Endometrial microvascular endothelial cells (primary cell): Measurements from ENCODE around the gene GHSR. TPM values are rescaled to one million over a fixed set of nuclear protein-coding genes. Genes with fewer than 3 reads are reported as not detected.
"Not testable (repeated sequence)": the region's sequence is repeated elsewhere in the genome, so short reads cannot be mapped to it uniquely, and the experiment has no call there.

Experiments used
- in situ Hi-C: cut with HindIII; loops from 2 replicates; pipeline ENCODE4 v1.10.0; 2017; ENCODE audit warnings: low sequenced_read_pairs, low pct_unique_long_range_greater_than_20kb; ENCODE audit errors: inconsistent ontology term
- total RNA-seq: library from RNA; depleted of rRNA; stranded (reverse); fragments of >200 nt; gene quantifications from one replicate; pipeline ENCODE4 v1.2.3, GENCODE V29; 2015; ENCODE audit errors: inconsistent ontology term

Gene GHSR
- not detected for total RNA-seq

DNA sequence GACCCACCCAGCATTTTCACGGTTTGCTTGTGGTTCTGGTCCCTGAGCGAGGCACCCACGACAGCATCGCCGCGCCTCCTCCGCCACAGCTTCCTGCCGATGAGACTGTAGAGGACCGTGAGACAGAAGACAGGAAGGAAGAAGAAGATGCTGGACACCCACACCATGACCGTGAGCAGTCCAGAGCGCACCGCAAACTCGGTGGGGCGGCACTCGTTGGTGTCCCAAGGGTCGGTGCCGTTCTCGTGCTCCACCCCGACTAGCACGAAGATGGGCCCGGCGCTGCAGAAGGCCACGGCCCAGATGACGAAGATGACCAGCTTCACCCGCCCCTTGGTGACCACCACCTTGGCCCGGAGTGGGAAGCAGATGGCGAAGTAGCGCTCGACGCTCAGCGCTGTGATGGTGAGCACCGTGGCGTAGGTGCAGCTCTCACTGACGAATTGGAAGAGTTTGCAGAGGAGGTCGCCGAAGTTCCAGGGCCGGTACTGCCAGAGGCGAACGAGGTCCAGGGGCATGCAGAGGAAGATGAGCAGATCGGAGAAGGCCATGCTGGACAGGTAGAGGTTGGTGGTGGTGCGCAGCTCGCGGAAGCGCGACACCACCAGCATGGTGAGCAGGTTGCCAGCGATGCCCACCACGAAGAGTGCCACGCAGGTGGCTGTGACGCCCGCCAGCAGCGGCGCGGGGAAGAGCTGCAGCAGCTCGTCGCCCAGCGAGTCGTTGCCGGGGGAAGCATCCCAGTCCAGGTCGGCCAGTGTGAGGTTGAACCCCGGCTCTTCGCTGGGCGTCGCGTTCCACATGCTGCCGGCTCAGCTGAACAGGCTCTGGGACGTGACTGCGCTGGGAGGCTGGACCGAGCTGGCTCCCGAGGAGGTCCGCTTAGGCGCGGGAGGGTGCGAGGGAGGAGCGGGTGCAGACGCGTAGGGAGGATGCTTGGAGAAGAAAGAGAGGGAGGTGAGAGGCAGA, at the start of gene GHSR:
Gene GHSR, minus strand, starts transcription at position 846 of the 969 bp plus-strand sequence. Its CDS starts 43 bp downstream, at position 803.
- in situ Hi-C loops, result no loop called here

DNA sequence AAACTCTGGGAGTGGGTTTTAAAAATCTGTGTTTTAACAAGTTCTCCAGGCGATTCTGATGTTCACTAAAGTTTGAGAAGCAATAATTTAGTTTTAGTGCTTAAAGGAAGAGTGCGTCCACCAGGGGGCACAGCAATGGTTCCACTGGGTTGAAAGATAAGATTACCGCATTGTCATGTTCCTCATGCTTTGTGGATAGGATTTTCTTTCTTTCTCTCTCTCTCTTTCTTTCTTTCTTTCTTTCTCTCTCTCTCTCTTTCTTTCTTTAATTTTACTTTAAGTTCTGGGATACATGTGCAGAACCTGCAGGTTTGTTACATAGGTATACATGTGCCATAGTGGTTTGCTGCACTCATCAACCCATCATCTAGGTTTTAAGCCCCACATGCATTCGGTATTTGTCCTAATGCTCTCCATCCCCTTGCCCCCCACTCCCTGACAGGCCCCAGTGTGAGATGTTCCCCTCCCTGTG, 42.0 kb upstream of the GHSR start:
- in situ Hi-C loops, result not testable (repeated sequence)

GRCh38 chr3:172478116-172478515, 29.9 kb upstream of the GHSR start:
- in situ Hi-C loops, result no loop called here

DNA sequence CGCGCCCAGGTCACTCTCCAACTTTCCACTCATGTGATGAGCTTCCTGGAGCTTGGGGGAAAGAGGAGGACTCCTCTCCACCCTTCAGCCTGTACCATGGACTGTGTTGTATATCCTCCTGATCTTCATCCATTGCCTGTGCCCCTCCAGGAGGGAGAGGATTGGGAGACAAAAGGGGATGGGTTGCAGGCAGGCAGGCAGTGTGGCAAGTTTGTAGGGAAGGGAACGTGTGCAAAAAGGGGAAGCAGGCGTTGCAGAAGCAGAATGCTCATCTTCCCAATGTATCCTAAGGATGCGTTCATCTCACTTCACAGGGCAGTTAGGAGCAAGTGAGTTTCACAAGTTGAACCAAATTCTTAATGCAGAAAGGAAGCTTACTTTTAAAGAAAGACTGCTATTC, 28.1 kb upstream of the GHSR start:
- in situ Hi-C loops, result no loop called here

- in situ Hi-C loops, result no loop called here
Measured at GRCh38 chr3:172475703-172476102, 27.4 kb upstream of the GHSR start.

DNA sequence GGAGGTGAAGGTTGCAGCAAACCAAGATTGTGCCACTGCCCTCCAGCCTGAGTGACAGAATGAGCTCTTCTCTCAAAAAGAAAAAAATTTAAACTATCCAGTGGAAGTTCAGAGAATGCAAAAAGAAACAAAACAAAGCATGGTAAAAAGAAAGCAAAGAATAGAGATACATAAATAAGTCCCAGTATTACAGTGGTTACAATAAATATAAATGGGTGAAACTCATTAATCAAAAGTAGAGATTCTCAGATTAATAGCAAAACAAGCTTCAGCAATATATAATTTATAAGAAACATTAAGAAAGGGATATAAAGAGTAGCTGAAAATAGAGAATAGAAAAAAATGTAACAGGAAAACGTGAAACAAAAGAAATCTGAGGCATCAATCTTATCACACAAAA, 23.6 kb upstream of the GHSR start:
- in situ Hi-C loops, result no loop called here

DNA sequence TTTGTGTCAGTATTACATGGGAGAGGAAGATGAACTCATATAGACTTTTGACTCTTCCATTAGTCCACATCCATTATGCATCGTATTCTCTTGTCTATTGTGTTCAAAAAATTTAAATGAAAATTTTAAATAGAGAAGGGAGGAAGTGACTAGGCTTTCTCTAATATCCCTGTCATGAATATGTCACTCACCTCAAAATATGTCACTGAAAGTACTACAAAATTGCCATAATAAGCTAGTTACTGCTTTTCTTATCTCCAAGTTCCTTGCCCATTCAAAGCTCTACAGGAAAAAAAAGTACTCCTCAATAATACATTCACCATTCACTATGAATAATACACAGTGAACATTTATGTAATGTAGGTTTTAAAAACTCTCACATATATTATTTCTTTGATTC, 22.3 kb upstream of the GHSR start:
- in situ Hi-C loops, result no loop called here

DNA sequence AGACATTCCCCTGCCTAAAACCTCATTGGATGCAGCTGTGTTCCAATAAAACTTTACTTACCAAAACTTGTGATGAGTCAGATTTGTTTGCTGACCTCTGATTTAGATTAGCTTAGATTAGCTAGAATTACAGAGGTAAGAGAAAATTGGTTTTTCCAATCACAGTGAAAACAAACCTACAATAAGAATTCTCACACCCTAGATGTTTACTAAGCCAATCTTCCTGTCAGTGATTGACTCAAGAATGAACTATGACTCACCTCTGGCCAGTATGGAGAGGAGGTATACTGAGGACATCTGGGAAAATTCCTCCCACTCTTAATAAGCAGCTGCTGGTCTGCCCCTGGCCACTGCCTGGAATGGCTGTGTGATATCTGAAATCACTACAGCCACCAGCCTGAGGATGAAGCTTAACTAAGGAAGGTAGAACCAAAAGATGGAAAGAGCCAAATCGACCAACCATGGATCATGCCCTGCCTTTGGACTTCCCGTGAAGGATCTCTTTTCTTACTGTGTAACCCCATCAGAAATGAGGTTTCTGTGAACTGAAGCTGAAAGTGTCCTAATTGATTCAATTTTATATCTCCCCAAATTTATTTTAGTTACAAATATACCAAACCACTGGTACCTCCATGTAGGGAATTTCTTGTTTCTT, 19.0 kb upstream of the GHSR start:
- in situ Hi-C loops, result no loop called here

DNA sequence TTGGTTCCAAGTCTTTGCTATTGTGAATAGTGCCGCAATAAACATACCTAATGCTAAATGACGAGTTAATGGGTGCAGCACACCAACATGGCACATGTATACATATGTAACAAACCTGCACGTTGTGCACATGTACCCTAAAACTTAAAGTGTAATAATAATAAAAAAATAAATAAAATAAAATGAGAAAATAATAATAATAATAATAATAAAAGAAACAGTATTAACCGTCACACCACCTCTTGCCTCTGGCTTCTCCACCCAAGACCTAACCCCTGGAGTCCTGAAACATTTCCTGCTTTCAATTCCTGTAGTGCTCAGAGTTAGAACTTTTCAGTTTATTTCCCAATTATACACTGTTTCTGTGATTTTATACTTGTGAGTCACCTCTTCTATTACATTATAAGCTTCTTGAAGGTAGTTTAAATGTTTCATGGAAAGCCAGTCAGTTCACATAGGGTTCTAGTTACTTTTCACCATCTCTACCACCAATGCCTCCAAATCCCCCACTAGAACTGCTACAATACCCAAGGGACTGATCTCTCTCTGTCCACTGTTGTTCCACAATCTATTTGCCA, 18.4 kb upstream of the GHSR start:
- in situ Hi-C loops, result no loop called here

- in situ Hi-C loops, result no loop called here
Measured at GRCh38 chr3:172465281-172465680, 17.0 kb upstream of the GHSR start.

DNA sequence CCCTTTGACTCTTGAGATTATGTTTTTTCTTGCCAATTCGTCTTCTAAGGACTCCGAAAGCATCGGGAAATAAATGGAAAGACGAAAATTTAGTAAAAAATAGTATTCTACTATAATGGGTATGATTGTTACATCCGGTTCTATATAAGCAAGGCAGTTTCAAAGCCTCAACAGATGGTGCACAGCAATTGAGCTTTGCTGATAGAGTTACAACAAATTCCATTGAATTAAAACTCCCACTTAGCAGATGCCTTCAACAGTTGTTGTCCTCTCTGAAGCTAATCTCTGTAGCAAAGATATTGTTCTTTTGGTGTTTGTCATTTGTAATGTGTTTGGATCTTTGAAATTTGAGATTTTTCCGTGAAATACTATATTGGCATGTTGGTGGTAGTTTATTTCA, 16.1 kb upstream of the GHSR start:
- in situ Hi-C loops, result no loop called here

DNA sequence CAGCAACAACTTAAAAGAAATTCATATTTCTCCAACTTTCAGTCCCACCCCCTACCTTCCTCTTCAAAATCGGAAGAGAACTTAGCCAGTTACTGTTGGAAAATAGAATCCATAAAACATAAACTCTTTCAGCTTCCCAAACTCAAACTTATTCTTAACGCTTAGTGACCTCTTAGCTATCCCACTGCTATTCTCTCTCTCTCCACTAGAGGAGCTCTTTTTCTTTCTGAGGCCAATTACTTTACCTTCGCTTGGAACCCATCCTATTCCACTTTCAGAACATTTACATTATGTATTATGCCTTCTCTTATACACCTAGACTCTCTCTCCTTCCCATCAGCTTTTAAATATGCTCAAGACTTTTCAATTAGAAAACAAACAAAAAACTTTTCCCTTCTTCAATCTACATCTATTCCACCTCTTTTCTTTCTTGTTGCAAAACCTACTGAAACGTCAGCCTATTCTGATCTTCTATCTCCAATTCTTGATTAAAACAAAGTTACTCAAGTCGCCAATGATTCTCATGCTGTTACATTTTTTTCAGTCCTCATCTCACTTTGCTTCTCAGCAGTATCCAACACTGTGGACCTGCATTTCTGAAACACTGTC, 13.4 kb upstream of the GHSR start:
- in situ Hi-C loops, result no loop called here

DNA sequence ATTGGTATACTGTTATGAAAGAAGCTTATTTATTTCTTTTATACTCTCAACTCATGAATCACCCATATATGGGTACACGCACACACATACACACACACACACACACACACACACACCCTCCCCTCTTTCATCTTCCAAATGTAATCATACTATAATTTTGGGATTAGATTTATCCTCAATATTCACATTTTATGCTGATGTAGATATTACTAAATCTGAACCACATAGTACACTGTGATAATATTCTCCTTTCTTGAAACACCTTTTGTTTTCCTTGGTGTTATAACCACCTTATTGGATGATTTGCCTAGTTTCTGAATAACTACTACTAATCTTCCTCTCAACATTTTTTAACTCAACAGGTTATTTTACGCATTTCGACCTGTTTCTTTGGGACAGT, 8.1 kb upstream of the GHSR start:
- in situ Hi-C loops, result no loop called here

DNA sequence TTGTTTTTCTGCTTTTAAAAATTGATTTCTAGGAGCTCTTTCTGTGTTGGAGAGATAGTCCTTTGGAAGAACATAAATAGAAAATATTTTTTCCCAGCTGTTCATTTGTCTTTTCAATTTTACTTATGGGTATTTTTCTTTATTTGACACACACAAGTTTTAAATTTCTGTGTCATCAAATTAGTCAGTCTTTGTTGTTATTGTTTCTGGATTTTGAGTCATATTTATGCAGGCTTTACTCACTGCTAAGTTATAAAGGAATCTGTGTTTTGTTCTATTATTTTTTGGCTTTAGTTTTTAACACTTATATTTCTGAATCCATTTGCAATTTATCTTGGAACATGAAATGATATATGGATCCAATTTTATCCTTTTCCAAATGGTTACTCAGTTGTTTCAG, 5.9 kb upstream of the GHSR start:
- in situ Hi-C loops, result no loop called here

DNA sequence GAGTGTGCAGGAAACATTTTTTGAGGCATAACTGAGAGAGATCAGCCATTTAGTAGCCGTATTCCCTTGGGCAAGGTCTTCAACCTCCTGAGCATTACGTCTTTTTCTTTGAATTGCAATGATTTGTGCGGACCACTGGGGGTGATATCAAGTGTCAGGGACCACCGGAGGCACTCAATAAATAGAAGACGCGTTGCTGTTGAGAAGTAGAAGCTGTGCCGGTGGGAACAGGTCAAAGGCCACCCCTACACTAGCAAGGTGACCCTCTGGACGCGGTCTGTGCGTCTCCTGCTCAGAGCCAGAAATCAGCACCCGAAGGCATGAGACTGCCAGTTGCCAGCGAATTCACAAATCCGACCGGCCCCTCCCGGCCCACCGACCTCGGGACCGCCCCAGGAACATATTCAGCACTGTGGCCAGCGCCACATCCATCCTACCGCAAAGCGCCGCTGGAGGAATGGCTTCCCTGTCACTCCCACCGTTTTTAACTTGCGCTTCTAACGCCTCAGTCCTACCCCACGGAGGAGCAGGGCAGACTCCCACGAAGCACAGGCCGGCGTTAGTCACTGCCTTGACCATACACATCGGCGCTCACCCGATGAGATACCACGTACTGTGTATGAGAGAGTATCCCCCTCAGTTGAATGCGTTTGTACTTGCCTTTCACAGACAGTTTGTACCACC, 1.4 kb upstream of the GHSR start:
- in situ Hi-C loops, result no loop called here

DNA sequence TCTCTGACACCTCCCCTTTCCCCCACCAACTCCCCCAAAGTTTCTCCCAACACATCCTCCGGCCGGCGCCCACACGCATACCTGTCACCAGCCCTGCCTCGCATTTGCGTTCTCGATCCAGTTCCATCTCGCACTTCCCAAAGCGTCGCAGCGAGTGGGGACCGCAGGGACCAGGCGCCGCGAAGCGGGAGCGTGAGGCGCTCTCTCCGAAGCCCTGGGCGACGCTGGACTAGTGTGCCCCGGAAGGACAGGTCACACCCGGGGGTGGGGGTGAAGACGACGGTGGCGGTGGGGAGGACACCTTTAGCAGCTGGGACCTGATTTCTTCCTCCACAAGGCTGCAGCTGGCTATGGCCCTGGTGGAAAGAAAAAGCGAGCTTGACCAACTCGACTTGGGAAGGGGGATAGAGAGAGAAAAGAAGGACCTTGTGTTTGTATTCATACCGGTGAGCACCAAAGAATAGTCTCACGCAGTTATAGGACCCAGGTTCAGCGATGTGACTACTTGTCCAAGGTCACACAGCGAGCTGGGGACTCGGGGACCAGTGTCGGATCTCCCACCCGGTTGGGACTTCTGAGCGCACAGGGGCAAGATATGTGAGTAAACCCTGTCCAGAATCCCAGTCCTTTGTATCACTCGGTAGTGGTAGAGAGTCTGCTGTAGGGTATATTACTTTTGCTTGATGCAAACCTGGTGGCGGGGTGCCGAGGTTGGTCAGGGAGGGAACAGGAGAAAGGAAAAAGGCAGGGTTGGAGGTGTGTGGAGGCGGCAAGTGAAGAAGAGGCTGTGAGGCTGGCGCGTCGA, 607 bp upstream of the GHSR start:
- in situ Hi-C loops, result no loop called here

DNA sequence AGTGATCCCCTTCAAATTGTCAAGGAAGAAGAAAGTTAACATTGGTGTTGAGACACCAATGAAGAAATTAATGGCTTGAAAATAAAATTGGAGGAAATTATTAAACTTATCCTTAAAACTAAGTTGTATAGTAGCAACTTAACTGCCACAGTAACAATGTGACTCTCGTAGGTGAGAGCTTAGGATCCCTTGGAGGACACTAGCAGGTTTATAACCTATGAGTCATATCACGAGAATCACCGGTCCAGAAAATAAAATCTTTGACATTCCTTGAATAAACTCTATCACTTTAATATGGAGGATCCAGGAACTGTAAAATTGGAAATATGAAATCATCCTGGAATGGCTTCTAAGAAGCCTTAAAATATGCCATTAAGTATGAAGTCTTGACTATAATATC, 2.1 kb downstream of the GHSR start:
- in situ Hi-C loops, result no loop called here

- in situ Hi-C loops, result no loop called here
Measured at GRCh38 chr3:172444821-172445220, 3.4 kb downstream of the GHSR start.
